HG03342 (cell line): Measurements from ENCODE around the gene SERINC4.
A peak's percentile ranks its signal among the peaks of the same experiment; 100 is the strongest.
"Not testable (repeated sequence)": the region's sequence is repeated elsewhere in the genome, so short reads cannot be mapped to it uniquely, and the experiment has no call there.

ENCODE experiments used
- ATAC-seq: cut with Tn5 transposase; IDR thresholded peaks from one replicate; pipeline ENCODE4 v1.9.1; 2021; ENCODE audit warnings: mild to moderate bottlenecking, moderate library complexity; ENCODE audit not compliant: unreplicated experiment

Gene SERINC4

GRCh38 chr15:43763819-43764446 is 36.1 kb downstream of the SERINC4 start:
- no peak for ATAC-seq

- ATAC-seq: no peak
These were observed 37.2 kb downstream of the SERINC4 start for GRCh38 chr15:43762824-43763223.

GRCh38 chr15:43751885-43752284 is 48.1 kb downstream of the SERINC4 start:
- ATAC-seq: no peak

- ATAC-seq: peak; percentile 49
These were observed 50.2 kb downstream of the SERINC4 start for GRCh38 chr15:43749690-43750345.

- no peak for ATAC-seq
These were observed 51.6 kb downstream of the SERINC4 start for GRCh38 chr15:43748376-43748775.

GRCh38 chr15:43746903-43747309 is 53.1 kb downstream of the SERINC4 start:
- not testable (repeated sequence) for ATAC-seq

GRCh38 chr15:43746245-43746902 is 53.6 kb downstream of the SERINC4 start, which contains the start of gene PDIA3:
PDIA3 (plus strand) TSS chr15:43746438; CDS start chr15:43746540, 102 bp downstream.
- peak; percentile 72 for ATAC-seq
